Keratinocyte (primary cell): ENCODE results near the gene BSG. TPM values are rescaled to one million over a fixed set of nuclear protein-coding genes. Genes with fewer than 3 reads are reported as not detected.

Experiments used
- DNase-seq: peaks from one replicate; pipeline ENCODE4 v3.0.0-alpha.2; 2011; ENCODE audit warnings: low read depth, missing footprints, low spot score
- FAIRE-seq: peaks from 2 replicates; lab custom pipeline; 2011; peaks lifted over from hg19 to GRCh38; lab: Jason Lieb, UNC
- H2AFZ ChIP-seq: 2 replicates; pipeline ENCODE4 v1.6.0; 2012; ENCODE audit warnings: low read length, control low read depth, inconsistent platforms; ENCODE audit not compliant: control insufficient read depth
- H3K27ac ChIP-seq: 2 replicates; pipeline ENCODE4 v1.5.1; 2011; ENCODE audit warnings: low read length; ENCODE audit not compliant: control insufficient read depth, insufficient read depth
- H3K27me3 ChIP-seq: 3 replicates; pipeline ENCODE4 v1.6.0; 2011; ENCODE audit warnings: low read length; ENCODE audit not compliant: control insufficient read depth, insufficient read depth; ENCODE audit errors: extremely low read depth
- H3K36me3 ChIP-seq, 2 experiments: 2 replicates in 1 of 2; 3 replicates in 1 of 2; pipeline ENCODE4 v1.5.1; 2011; ENCODE audit warnings: low read length in 2 of 2, mild to moderate bottlenecking in 1 of 2; ENCODE audit not compliant: control insufficient read depth in 2 of 2, insufficient read depth in 2 of 2; ENCODE audit errors: extremely low read depth in 1 of 2
- H3K4me1 ChIP-seq: 3 replicates; pipeline ENCODE4 v1.5.1; 2011; ENCODE audit warnings: low read length; ENCODE audit not compliant: control insufficient read depth, insufficient read depth; ENCODE audit errors: extremely low read depth
- H3K4me2 ChIP-seq: 3 replicates; pipeline ENCODE4 v1.6.0; 2011; ENCODE audit warnings: low read depth, low read length; ENCODE audit not compliant: control insufficient read depth, insufficient read depth; ENCODE audit errors: extremely low read depth
- H3K4me3 ChIP-seq, 3 experiments: fragments of 200-600 bp in 1 of 3; sonication (generic) in 1 of 3; 2 replicates in 2 of 3; 3 replicates in 1 of 3; pipeline ENCODE4 v1.5.1; 2011 to 2016; ENCODE audit warnings: low read length in 3 of 3, mild to moderate bottlenecking in 3 of 3, control low read depth in 2 of 3, inconsistent platforms in 1 of 3, low read depth in 1 of 3, mixed read lengths in 1 of 3, mixed run types in 1 of 3, moderate library complexity in 1 of 3; ENCODE audit not compliant: control insufficient read depth in 2 of 3, insufficient read depth in 2 of 3; ENCODE audit errors: extremely low read depth in 1 of 3
- H3K79me2 ChIP-seq: 2 replicates; pipeline ENCODE4 v1.6.0; 2012; ENCODE audit warnings: low read length; ENCODE audit not compliant: control insufficient read depth, insufficient read depth
- H3K9ac ChIP-seq: 3 replicates; pipeline ENCODE4 v1.6.0; 2011; ENCODE audit warnings: low read length; ENCODE audit not compliant: control insufficient read depth, insufficient read depth; ENCODE audit errors: extremely low read depth
- H3K9me1 ChIP-seq: 3 replicates; pipeline ENCODE4 v1.6.0; 2011; ENCODE audit warnings: low read length; ENCODE audit not compliant: control insufficient read depth, insufficient read depth; ENCODE audit errors: extremely low read depth
- H3K9me3 ChIP-seq: 2 replicates; pipeline ENCODE4 v1.5.1; 2012; ENCODE audit warnings: low read depth, low read length; ENCODE audit not compliant: control insufficient read depth
- H4K20me1 ChIP-seq: 3 replicates; pipeline ENCODE4 v1.6.0; 2011; ENCODE audit warnings: low read length; ENCODE audit not compliant: control insufficient read depth, insufficient read depth; ENCODE audit errors: extremely low read depth
- EZH2 ChIP-seq: IDR thresholded peaks from one replicate; pipeline ENCODE4 v1.6.1; 2012; ENCODE audit warnings: inconsistent platforms, mild to moderate bottlenecking, low read length, moderate library complexity
- dilution Hi-C: fragments of 300-500 bp; cut with MboI; formaldehyde crosslinking; loops from one replicate; pipeline ENCODE4 v1.7.0; 2020; ENCODE audit warnings: low sequenced_read_pairs; ENCODE audit not compliant: extremely low pct_ligation_motif_present
- polyA plus RNA-seq, 5 experiments: library from polyadenylated mRNA; depleted of rRNA in 3 of 5; stranded (reverse) in 3 of 5; stranded (forward) in 1 of 5; unstranded in 1 of 5; fragments of >200 nt; gene quantifications; 1 replicate in 1 of 5; 2 replicates in 3 of 5; 3 replicates in 1 of 5; pipeline versions ENCODE4 v1.2.1 to v1.2.3, GENCODE V29; 2011 to 2012; ENCODE audit warnings: missing spikeins in 2 of 5, low read depth in 1 of 5, low replicate concordance in 1 of 5
- TF ChIP-seq, protein P1 (sequence below), 3 experiments: IDR thresholded peaks in 1 of 3; conservative IDR thresholded peaks in 1 of 3; optimal IDR thresholded peaks in 1 of 3; 2 replicates in 2 of 3; 3 replicates in 1 of 3; pipeline versions ENCODE3 to v1.5.1; 2011; ENCODE audit warnings: low read length in 3 of 3, mild to moderate bottlenecking in 3 of 3, moderate library complexity in 2 of 3, control low read depth in 1 of 3, inconsistent platforms in 1 of 3; ENCODE audit not compliant: insufficient read depth in 2 of 3; ENCODE audit errors: extremely low read depth in 1 of 3

The BSG gene
- polyA plus RNA-seq, 1 donor (not counting 4 experiments of a cell fraction or from before 2014, with no cell fraction given), result 388 TPM

GRCh38 chr19:540867-541637 is 31.3 kb upstream of the BSG start:
- Histone ChIP-seq H3K9ac (no peak overlapping the region), H3K4me2 (no peak overlapping the region), H3K4me1 (no peaks in the 10 kb centered on the region), H3K27me3 (no peaks in the 10 kb centered on the region), H2AFZ (no peak overlapping the region), H3K9me1 (no peaks in the 10 kb centered on the region), H3K79me2 (peaks cover 5% of the 10 kb centered on the region), H3K36me3 (peaks cover 9 to 17% of the 10 kb centered on the region in 2 experiments), H4K20me1 (no peaks in the 10 kb centered on the region), H3K9me3 (no peaks in the 10 kb centered on the region), H3K27ac (no peak overlapping the region), H3K4me3 (no peak overlapping the region)
- FAIRE-seq (no peak), DNase-seq (no peak)
- TF ChIP-seq, protein P1, sequence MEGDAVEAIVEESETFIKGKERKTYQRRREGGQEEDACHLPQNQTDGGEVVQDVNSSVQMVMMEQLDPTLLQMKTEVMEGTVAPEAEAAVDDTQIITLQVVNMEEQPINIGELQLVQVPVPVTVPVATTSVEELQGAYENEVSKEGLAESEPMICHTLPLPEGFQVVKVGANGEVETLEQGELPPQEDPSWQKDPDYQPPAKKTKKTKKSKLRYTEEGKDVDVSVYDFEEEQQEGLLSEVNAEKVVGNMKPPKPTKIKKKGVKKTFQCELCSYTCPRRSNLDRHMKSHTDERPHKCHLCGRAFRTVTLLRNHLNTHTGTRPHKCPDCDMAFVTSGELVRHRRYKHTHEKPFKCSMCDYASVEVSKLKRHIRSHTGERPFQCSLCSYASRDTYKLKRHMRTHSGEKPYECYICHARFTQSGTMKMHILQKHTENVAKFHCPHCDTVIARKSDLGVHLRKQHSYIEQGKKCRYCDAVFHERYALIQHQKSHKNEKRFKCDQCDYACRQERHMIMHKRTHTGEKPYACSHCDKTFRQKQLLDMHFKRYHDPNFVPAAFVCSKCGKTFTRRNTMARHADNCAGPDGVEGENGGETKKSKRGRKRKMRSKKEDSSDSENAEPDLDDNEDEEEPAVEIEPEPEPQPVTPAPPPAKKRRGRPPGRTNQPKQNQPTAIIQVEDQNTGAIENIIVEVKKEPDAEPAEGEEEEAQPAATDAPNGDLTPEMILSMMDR (optimal IDR thresholded peaks at IDR 0.05 in 1 of 3, IDR thresholded peaks at IDR 0.05 in 1 of 3, conservative IDR thresholded peaks at IDR 0.05 in 1 of 3; ENCODE audit: extremely low read depth in 1 of 3, insufficient read depth in 2 of 3, low read length in 3 of 3), result no peak
- TF ChIP-seq EZH2, result no peak
- dilution Hi-C loops, result no loop called here

GRCh38 chr19:541699-542098 is 30.7 kb upstream of the BSG start:
- Histone ChIP-seq H3K36me3 (peaks cover 9 to 17% of the 10 kb centered on the region in 2 experiments), H3K4me2 (no peak overlapping the region), H3K9me1 (no peaks in the 10 kb centered on the region), H3K27me3 (no peaks in the 10 kb centered on the region), H3K27ac (no peak overlapping the region), H3K4me3 (no peak overlapping the region), H4K20me1 (no peaks in the 10 kb centered on the region), H2AFZ (no peak overlapping the region), H3K79me2 (peaks cover 3% of the 10 kb centered on the region), H3K9ac (no peak overlapping the region), H3K4me1 (no peaks in the 10 kb centered on the region), H3K9me3 (no peaks in the 10 kb centered on the region)
- TF ChIP-seq EZH2, result no peak
- dilution Hi-C loops, result no loop called here
- FAIRE-seq (no peak), DNase-seq (no peak)
